CD4-positive, alpha-beta T cell treated with Interleukin-10 for 1 hour (primary cell): ENCODE results near the gene KCTD5.

ENCODE experiments used
- DNase-seq: peaks from one replicate; pipeline ENCODE4 v3.0.0-alpha.2; 2020

The KCTD5 gene

GRCh38 chr16:2734844-2735515 is 52.7 kb downstream of the KCTD5 start:
- no peak for DNase-seq

DNA sequence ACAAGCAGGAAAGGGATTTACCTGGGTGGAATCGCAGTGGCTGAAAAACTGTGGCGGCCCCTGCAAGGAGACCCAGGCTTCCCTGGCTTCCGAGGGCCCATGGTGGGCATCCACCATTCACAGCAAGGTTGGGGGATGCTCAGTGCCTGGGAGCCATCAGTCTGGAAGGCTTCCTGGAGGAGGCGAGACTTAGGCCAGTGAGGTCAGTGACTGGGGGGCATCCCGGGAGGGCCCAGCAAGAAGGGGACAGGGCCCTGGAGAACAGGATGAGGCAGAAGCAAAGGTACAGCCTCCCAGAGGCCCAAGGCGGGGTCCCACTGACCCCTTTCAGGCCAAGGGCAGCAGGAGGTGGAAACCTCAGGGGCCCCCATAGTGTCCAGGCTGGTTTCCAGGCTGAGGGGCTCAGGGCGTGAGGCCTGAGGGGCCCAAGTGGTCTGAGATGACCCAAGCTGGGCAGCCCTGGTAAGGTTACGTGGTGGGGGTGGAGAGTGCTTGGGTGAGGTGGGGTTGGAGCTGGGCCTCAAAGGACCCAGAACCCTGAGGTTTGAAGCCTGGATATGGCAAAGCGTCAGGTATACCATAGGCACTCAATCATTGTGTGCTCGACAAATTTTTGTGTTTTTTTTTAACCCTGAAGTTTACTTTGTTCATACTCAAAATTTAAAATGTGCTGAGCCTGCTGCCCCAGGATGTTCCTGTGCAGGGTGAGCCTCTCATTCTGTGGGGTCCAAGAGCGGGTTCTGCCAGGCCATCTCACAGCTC is 54.3 kb downstream of the KCTD5 start:
- no peak for DNase-seq

DNA sequence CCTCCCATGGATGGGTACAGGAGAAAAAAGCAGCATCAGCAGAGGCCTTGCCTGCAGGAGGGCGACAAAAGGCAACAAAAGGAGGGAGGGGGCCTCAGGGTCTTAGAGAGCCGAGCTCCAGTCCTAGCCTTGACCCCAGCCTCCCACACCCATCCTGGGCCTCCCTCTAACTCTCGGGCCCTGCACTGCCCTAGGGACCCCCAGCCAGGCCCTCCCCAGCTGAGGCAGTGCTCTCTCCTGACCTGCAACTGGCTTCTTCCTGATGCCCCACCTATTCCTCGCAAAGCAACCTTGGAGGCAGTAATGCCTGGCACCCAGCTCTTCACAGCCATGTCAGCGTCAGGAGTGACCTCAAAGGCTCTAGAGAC is 54.9 kb downstream of the KCTD5 start:
- DNase-seq, result no peak

GRCh38 chr16:2737895-2738418 is 55.6 kb downstream of the KCTD5 start:
- DNase-seq, result no peak

GRCh38 chr16:2738615-2739014 is 56.3 kb downstream of the KCTD5 start:
- no peak for DNase-seq

DNA sequence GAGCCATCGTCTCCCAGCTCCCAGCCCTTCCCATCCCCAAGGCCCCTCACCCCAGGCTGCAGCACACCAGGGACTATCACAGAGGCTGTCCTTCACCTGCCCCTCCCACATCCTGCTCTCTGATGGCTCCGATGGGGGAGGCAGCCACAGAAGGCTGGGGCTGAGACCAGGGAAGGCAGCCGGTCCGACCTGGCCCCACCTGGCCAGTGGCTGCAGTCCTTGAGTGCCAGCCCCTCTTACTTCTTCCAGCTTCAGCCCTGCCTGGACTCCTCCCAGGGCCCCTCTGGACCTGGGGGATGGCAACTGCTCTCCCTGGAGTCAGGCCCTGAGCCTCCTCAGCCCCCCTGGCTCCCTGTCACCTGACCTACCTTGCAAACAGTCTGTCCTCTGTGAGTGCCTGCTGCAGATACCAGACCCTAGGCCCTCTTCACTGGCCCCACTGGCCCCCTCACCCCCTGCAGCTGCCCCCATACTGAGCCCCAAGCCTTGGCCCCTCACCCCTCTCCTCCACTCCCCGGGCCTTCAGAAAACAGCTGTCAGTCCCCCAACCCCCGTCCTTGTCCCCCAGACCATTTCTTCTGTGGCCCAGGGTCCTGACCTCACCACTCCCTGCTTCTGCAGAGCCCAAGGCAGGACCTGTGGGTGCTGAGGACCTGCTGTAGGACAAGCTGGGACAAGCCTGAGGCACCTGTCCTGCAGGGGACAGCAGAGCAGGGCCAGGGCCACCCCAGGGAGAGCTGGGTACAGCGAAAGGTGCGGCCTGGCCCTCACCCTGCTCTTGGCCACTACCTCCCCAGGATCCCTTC is 57.5 kb downstream of the KCTD5 start:
- DNase-seq, result no peak

GRCh38 chr16:2740476-2740875 is 58.2 kb downstream of the KCTD5 start:
- DNase-seq, result no peak

GRCh38 chr16:2741168-2741567 is 58.8 kb downstream of the KCTD5 start:
- no peak for DNase-seq

DNA sequence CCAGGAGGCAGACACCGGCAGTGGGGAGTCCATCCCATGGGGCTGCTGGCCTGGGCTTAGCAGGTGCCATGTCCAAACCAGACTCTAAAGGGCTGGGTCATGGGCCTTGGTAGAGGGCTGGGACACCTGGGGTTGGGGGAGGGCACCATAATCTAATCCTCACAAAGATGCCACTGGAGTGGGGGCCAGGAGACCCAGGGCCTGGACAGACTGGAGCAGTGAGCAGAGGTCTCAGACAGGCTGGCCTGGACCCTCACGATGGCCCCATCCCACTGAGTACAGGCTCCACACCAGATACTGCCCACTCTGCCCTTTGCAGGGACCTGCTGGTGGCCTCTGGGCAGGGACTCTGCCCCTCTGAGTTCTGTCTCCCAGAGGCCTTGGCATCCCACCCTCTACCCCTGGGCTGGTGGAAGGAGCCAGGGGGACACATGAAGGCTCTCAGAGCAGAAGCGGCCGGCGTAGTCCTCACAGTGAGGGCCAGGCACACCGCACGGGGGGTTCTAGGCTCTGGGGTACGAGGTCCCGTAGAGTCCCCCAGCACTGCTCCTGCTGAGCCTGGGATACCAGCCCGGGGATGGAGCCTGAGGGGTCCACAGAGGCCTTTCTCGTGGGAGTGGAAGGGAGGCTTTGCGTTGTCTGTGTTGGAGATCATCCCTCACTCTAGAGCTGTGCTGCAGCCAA is 60.1 kb downstream of the KCTD5 start:
- no peak for DNase-seq

GRCh38 chr16:2743007-2743810 is 60.9 kb downstream of the KCTD5 start:
- no peak for DNase-seq

- no peak for DNase-seq
Observed at GRCh38 chr16:2744711-2745110, 62.4 kb downstream of the KCTD5 start.

- no peak for DNase-seq
Observed at GRCh38 chr16:2745116-2745890, 63.0 kb downstream of the KCTD5 start.

DNA sequence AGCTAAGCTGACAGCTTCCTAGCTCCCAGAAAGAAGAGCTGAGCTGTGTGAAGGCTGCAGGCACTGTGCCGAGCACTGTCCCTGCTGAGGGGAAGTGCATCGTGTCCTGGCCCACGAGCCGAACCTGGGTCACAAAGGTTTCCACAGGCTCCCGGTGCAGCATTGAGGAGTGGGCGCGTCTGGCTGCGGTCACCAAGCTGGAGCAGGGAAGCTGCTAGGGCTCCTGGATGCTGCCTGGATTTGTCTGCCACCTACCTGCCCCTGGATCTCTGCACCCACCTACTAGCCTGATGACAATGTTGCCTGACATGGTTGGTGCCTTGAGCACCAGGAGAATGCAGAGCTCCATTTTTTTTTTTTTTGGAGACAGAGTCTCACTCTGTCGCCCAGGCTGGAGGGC is 63.6 kb downstream of the KCTD5 start:
- DNase-seq, result no peak

DNA sequence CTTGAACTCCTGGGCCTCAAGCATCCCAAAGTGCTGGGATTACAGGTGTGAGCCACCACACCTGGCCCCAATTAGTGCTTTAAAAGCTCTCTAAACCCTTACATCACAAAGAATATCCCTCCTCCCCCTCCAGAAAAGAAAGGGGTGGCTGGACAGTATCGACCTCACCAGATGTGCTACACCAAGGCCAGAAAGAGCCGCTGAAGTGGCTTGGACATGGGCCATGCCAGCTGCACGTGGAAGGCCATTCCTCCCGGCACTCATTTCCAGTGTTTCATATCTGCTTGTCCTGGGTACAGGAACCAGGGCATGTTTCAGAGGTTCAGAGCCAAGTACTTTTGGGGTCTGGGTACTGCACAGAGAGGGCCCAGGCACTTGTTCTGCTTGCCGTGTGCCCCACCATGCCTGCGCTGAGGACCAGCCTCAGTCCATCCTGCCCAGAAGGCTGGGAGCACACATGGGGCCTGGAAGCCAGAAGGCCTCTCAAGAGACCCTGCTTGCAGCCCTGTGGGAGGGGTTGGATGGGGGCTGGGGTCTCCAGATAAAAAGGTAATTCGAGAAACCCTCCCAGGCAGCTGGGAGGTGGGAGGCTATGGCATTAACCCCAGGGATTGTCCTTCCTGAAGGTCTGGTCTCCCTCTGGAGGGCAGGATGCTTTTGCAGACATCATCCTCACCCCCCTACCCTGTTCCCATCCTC is 66.6 kb downstream of the KCTD5 start:
- no peak for DNase-seq

DNA sequence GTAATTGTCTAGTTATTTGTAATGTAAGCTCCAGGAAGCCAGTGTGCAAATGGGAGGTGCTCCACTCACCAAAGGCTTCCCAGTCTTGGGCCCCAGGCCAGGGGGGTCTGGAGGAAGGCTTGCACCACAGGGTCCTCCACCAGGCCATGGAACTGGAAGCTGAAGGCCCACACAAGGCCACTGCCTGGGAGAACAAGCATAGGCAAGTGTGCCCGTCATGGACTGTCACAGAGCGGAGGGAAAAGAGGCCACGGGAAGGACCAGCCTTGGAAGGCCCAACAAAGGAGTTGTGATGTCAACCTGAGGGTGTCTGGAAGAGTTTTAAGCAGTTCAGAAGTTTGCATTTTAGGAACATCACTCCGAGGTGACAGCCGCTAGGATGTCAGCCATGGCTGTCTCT is 67.2 kb downstream of the KCTD5 start:
- no peak for DNase-seq

GRCh38 chr16:2749936-2750335 is 67.6 kb downstream of the KCTD5 start:
- DNase-seq, result no peak

DNA sequence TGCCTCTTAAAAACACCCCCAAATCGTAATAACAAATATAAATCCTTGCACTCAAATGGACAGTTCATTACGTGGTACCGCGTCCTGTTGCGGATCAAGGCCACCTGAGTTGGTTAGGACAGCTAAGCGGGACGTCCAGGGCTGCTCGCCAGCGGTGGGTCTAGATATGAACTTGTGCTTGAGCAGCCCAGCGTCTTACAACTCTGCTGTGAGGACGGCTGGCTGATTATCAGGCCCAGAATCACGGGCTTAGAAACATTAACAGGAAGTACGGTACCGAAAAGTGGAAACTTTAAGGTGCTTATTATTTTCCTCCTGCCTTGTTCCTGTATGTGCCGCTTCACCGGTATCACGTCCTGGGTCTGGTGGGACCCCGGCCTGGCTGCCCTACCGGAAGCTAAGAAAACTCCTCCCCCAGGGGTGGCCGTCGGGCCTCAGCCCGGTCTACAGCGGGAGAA is 69.3 kb downstream of the KCTD5 start:
- no peak for DNase-seq

GRCh38 chr16:2752035-2752849 is 69.9 kb downstream of the KCTD5 start, which contains the start of gene SRRM2:
Gene SRRM2 (plus strand): TSS chr16:2752638. CDS start chr16:2756365, 3,727 bp downstream.
- peak; percentile 96 for DNase-seq
